ENCODE data around the gene RHBDL1. TPM values are rescaled to one million over a fixed set of nuclear protein-coding genes. Genes with fewer than 3 reads are reported as not detected.

The RHBDL1 gene
- total and polyA plus RNA-seq, 9 of the 15 experiments (the other 6 are each of a cell fraction or from before 2014, with no cell fraction given): 0.03 to 5.6 (median 1.3) TPM; not detected in 1

DNA sequence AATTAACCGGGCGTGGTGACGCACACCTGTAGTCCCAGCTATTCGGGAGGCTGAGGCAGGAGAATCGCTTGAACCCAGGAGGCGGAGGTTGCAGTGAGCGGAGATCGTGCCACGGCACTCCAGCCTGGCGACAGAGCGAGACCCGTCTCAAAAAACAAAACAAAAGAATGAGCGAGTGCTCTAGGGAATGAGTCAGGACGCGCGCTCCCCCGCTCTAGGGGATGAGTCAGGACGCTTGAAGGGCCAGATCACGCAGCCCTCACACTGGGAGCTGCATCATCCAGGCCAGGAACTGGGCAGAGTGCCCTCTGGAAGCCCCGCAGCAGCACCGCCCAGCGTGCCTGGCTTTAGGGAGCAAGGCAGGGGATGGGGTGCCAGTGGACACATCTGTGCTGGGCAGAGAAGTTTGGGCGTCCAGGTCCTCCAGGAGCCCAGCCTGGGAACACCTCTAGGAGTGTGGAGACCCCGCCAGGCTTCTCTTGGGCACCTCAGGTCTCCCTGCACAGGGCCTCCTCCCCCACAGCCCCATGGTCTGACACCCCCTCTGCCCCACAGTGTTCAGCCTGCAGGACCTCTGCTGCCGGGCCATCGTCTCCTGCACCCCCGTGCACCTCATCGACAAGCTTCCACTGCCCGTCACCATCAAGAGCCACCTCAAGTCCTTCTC is 48.6 kb upstream of the RHBDL1 start:
- ATAC-seq: no peak
- TF ChIP-seq HMGN3 (IDR thresholded peaks at IDR 0.05; ENCODE audit: borderline replicate concordance, extremely low read depth, insufficient read length, low read depth, low read length) (no peak), POLR2AphosphoS2 (IDR thresholded peaks at IDR 0.05; ENCODE audit: low read length) (no peak), FOSL1 (tag; conservative IDR thresholded peaks at IDR 0.05) (peak; percentile 97), STAT5B (CRISPR knock-in tag; IDR thresholded peaks at IDR 0.05) (no peak), DPF2 (IDR thresholded peaks at IDR 0.05) (peak; percentile 86), ZFX (CRISPR knock-in tag; IDR thresholded peaks at IDR 0.05) (0 out of 2 replicates have a peak, but pooled peaks have one; percentile 5), PPARD (CRISPR knock-in tag; IDR thresholded peaks at IDR 0.05) (no peak)
- TF ChIP-seq, protein P1, sequence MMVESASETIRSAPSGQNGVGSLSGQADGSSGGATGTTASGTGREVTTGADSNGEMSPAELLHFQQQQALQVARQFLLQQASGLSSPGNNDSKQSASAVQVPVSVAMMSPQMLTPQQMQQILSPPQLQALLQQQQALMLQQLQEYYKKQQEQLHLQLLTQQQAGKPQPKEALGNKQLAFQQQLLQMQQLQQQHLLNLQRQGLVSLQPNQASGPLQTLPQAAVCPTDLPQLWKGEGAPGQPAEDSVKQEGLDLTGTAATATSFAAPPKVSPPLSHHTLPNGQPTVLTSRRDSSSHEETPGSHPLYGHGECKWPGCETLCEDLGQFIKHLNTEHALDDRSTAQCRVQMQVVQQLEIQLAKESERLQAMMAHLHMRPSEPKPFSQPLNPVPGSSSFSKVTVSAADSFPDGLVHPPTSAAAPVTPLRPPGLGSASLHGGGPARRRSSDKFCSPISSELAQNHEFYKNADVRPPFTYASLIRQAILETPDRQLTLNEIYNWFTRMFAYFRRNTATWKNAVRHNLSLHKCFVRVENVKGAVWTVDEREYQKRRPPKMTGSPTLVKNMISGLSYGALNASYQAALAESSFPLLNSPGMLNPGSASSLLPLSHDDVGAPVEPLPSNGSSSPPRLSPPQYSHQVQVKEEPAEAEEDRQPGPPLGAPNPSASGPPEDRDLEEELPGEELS (CRISPR knock-in tag; IDR thresholded peaks at IDR 0.05; ENCODE audit: borderline replicate concordance): no peak
- TF ChIP-seq, protein P2, sequence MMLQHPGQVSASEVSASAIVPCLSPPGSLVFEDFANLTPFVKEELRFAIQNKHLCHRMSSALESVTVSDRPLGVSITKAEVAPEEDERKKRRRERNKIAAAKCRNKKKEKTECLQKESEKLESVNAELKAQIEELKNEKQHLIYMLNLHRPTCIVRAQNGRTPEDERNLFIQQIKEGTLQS (IDR thresholded peaks at IDR 0.05): peak; percentile 89
- TF ChIP-seq, protein P2 (CRISPR knock-in tag; conservative IDR thresholded peaks at IDR 0.05): no peak
- TF ChIP-seq, protein P3, sequence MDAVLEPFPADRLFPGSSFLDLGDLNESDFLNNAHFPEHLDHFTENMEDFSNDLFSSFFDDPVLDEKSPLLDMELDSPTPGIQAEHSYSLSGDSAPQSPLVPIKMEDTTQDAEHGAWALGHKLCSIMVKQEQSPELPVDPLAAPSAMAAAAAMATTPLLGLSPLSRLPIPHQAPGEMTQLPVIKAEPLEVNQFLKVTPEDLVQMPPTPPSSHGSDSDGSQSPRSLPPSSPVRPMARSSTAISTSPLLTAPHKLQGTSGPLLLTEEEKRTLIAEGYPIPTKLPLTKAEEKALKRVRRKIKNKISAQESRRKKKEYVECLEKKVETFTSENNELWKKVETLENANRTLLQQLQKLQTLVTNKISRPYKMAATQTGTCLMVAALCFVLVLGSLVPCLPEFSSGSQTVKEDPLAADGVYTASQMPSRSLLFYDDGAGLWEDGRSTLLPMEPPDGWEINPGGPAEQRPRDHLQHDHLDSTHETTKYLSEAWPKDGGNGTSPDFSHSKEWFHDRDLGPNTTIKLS (IDR thresholded peaks at IDR 0.05; ENCODE audit: borderline replicate concordance, low read depth): no peak

More for the DNA sequence above, 48.6 kb upstream of the RHBDL1 start:
- FAIRE-seq (peak; percentile 69), DNase-seq (ENCODE audit: extremely low read depth in 1 of 4, low spot score in 3 of 4) (peak; percentile 54 to 70 (median 61))
- Histone ChIP-seq H3K4me1 (replicated peaks in 1 of 2; ENCODE audit: control insufficient read depth in 2 of 2, insufficient read depth in 2 of 2, low read length in 2 of 2) (peaks cover 36 to 92% of the 10 kb centered on the region in 2 experiments), H3K4me3 (no peak overlapping the region), H3K79me2 (ENCODE audit: control insufficient read depth, insufficient read depth, low read length) (peaks cover 12% of the 10 kb centered on the region; the same call in 1 of the 3 replicates), H3K9ac (ENCODE audit: insufficient read depth in 1 of 2, low read depth in 2 of 2, low read length in 2 of 2) (peak overlapping the region in 1 of 2 experiments; percentile 64; a peak in 1 of 4 replicates), H3K36me3 (ENCODE audit: control insufficient read depth, insufficient read depth, low read length) (peaks cover 23% of the 10 kb centered on the region; the same call in 2 of the 3 replicates), H4K20me1 (replicated peaks; ENCODE audit: control insufficient read depth, insufficient read depth, low read length) (no peaks in the 10 kb centered on the region), H3K9me1 (ENCODE audit: control insufficient read depth, insufficient read depth, low read length) (no peaks in the 10 kb centered on the region), H3K27ac (ENCODE audit: extremely low read depth, low read depth, low read length) (peak overlapping the region; percentile 58; the same call in 2 of the 3 replicates), H3K27me3 (ENCODE audit: control insufficient read depth in 2 of 2, insufficient read depth in 2 of 2, low read length in 2 of 2) (no peaks in the 10 kb centered on the region), H3K9me3 (replicated peaks; ENCODE audit: control insufficient read depth, insufficient read depth, low read depth, low read length) (no peaks in the 10 kb centered on the region), H3K4me2 (ENCODE audit: insufficient read depth, low read length) (no peak overlapping the region), H2AFZ (ENCODE audit: low read depth, low read length) (no peak overlapping the region)
- CTCF ChIA-PET (ENCODE audit: low intra/inter-chr PET ratio): no interaction called here
- 58% methylated on average over 21 of the region's 29 CpGs for WGBS (ENCODE audit: insufficient coverage, low coverage, missing lambda C conversion rate)
- BruUV-seq (replicated peaks): no TSS peak
- intact Hi-C loops (cut with micrococcal nuclease): no loop called here
- POLR2A ChIA-PET: interaction anchor here (0.5 to 0.7 kb wide), 3 partner anchors 9 to 108 kb away, joined by 3 read pairs; partner anchors contain the start of gene METTL26
- in situ Hi-C loops (cut with MboI): no loop called here

Measured in K562 (cell line).